SK-N-SH (cell line): Measurements from ENCODE around the gene FZD10. TPM values are rescaled to one million over a fixed set of nuclear protein-coding genes. Genes with fewer than 3 reads are reported as not detected.

Experiments used
- CTCF ChIA-PET: fragments of 300-600, 350-600 bp; formaldehyde crosslinking; extraction: SDS; loops from one replicate; lab custom pipeline; 2021; lab: Yijun Ruan, JAX
- POLR2A ChIA-PET: fragments of 350-600 bp; sonication (Branson Sonifier 250); formaldehyde crosslinking; extraction: SDS; loops from one replicate; lab custom pipeline; 2020; ENCODE audit warnings: antibody characterized with exemption, inconsistent platforms; lab: Yijun Ruan, JAX
- DNase-seq: peaks from one replicate; pipeline ENCODE4 v3.0.0; 2012
- H2AFZ ChIP-seq: fragments of 200-600 bp; sonication (generic); 2 replicates; pipeline ENCODE4 v1.8.1; 2016; ENCODE audit warnings: antibody characterized with exemption, mild to moderate bottlenecking, low read depth
- H3F3A ChIP-seq: fragments of 200-600 bp; sonication (generic); replicated peaks from 2 replicates; pipeline ENCODE3; 2016; ENCODE audit warnings: antibody characterized with exemption, mild to moderate bottlenecking; ENCODE audit not compliant: insufficient read depth
- H3K27ac ChIP-seq, 2 experiments: fragments of 200-500 bp in 1 of 2; fragments of 200-600 bp in 1 of 2; sonication (Bioruptor generic) in 1 of 2; sonication (generic), shearing (Covaris generic) in 1 of 2; 2 replicates each; pipeline versions ENCODE4 v1.5.1 to v1.6.1; 2014 to 2016; ENCODE audit warnings: low read depth in 2 of 2, inconsistent platforms in 1 of 2, low read length in 1 of 2, mild to moderate bottlenecking in 1 of 2, mixed read lengths in 1 of 2
- H3K27me3 ChIP-seq: fragments of 200-600 bp; sonication (generic), shearing (Covaris generic); 2 replicates; pipeline ENCODE4 v1.6.1; 2016; ENCODE audit warnings: mixed run types; ENCODE audit not compliant: insufficient read depth
- H3K36me3 ChIP-seq, 2 experiments: fragments of 200-500 bp in 1 of 2; fragments of 200-600 bp in 1 of 2; sonication (Bioruptor generic) in 1 of 2; sonication (generic) in 1 of 2; replicated peaks in 1 of 2; 2 replicates each; pipeline versions ENCODE3 to v1.5.1; 2014 to 2016; ENCODE audit warnings: low read length in 1 of 2, mild to moderate bottlenecking in 1 of 2; ENCODE audit not compliant: insufficient read depth in 2 of 2, control insufficient read depth in 1 of 2
- H3K4me1 ChIP-seq, 2 experiments: fragments of 200-500 bp in 1 of 2; fragments of 200-600 bp in 1 of 2; sonication (Bioruptor generic) in 1 of 2; sonication (generic), shearing (Covaris generic) in 1 of 2; 2 replicates each; pipeline versions ENCODE4 v1.5.1 to v1.6.1; 2014 to 2016; ENCODE audit warnings: low read depth in 1 of 2, low read length in 1 of 2, mixed run types in 1 of 2; ENCODE audit not compliant: insufficient read depth in 2 of 2, control insufficient read depth in 1 of 2
- H3K4me2 ChIP-seq: fragments of 200-600 bp; sonication (generic), shearing (Covaris generic); 2 replicates; pipeline ENCODE4 v1.6.1; 2017; ENCODE audit warnings: mixed run types
- H3K4me3 ChIP-seq, 2 experiments: fragments of 200-500 bp in 1 of 2; fragments of 200-600 bp in 1 of 2; sonication (Bioruptor generic) in 1 of 2; sonication (generic), shearing (Covaris generic) in 1 of 2; 2 replicates each; pipeline versions ENCODE4 v1.5.1 to v1.8.1; 2014 to 2016; ENCODE audit warnings: low read depth in 2 of 2, inconsistent platforms in 1 of 2, low read length in 1 of 2, mild to moderate bottlenecking in 1 of 2, mixed read lengths in 1 of 2, moderate library complexity in 1 of 2
- H3K79me2 ChIP-seq: fragments of 200-600 bp; sonication (generic); 2 replicates; pipeline ENCODE4 v1.8.1; 2017; ENCODE audit warnings: mild to moderate bottlenecking; ENCODE audit not compliant: insufficient read depth
- H3K9ac ChIP-seq: fragments of 200-600 bp; sonication (generic); 2 replicates; pipeline ENCODE4 v1.6.1; 2017; ENCODE audit warnings: mixed run types
- H3K9me2 ChIP-seq: fragments of 200-600 bp; sonication (generic); 2 replicates; pipeline ENCODE4 v1.6.1; 2017; ENCODE audit warnings: mixed run types
- H3K9me3 ChIP-seq: fragments of 200-600 bp; sonication (generic); 2 replicates; pipeline ENCODE4 v1.6.1; 2017; ENCODE audit warnings: mixed run types, mild to moderate bottlenecking, moderate library complexity
- H4K20me1 ChIP-seq: fragments of 200-600 bp; sonication (generic); 2 replicates; pipeline ENCODE4 v1.6.1; 2017; ENCODE audit warnings: mild to moderate bottlenecking, mixed run types; ENCODE audit not compliant: insufficient read depth
- CHD2 ChIP-seq: fragments of 150-350 bp; IDR thresholded peaks from 2 replicates; pipeline ENCODE4 v1.6.1; 2018; ENCODE audit warnings: low read length; ENCODE audit not compliant: partially characterized antibody
- ELF1 ChIP-seq: IDR thresholded peaks from 2 replicates; pipeline ENCODE4 v1.4.0; 2012
- EP300 ChIP-seq, 2 experiments: IDR thresholded peaks; 2 replicates each; pipeline versions ENCODE4 v1.4.0 to v1.6.1; 2012; ENCODE audit warnings: borderline replicate concordance in 1 of 2, low read depth in 1 of 2, low read length in 1 of 2
- FOSL2 ChIP-seq: IDR thresholded peaks from 2 replicates; pipeline ENCODE4 v1.4.0; 2012; ENCODE audit warnings: low read depth, mild to moderate bottlenecking, moderate library complexity, borderline replicate concordance
- FOXJ3 ChIP-seq: sonication (generic); formaldehyde crosslinking; IDR thresholded peaks from 2 replicates; pipeline ENCODE4 v1.5.1; 2020; ENCODE audit warnings: mild to moderate bottlenecking, missing genetic modification reagents
- FOXM1 ChIP-seq: IDR thresholded peaks from 2 replicates; pipeline ENCODE4 v1.4.0; 2012; ENCODE audit warnings: low read depth, mild to moderate bottlenecking
- JUND ChIP-seq: IDR thresholded peaks from 2 replicates; pipeline ENCODE4 v1.4.0; 2012
- MEF2A ChIP-seq: IDR thresholded peaks from 2 replicates; pipeline ENCODE4 v1.4.0; 2012; ENCODE audit warnings: low read depth, borderline replicate concordance
- NFIC ChIP-seq: IDR thresholded peaks from 2 replicates; pipeline ENCODE4 v1.4.0; 2012; ENCODE audit warnings: borderline replicate concordance
- NRF1 ChIP-seq: IDR thresholded peaks from 2 replicates; pipeline ENCODE4 v1.6.1; 2012; ENCODE audit warnings: low read depth, mild to moderate bottlenecking, low read length
- POLR2AphosphoS5 ChIP-seq: IDR thresholded peaks from 2 replicates; pipeline ENCODE4 v1.6.1; 2012; ENCODE audit warnings: low read depth, low read length
- WGBS: methylation state at CpG from one replicate; pipeline ENCODE4 v1.1.6; 2017; ENCODE audit warnings: low lambda C conversion rate; 5-methylcytosine and 5-hydroxymethylcytosine counted together
- polyA plus RNA-seq, 3 experiments: library from polyadenylated mRNA; depleted of rRNA; stranded (reverse); fragments of >200 nt; gene quantifications; 2 replicates each; pipeline ENCODE4 v1.2.3, GENCODE V29; 2012
- TF ChIP-seq, protein P1 (sequence below): IDR thresholded peaks from 2 replicates; pipeline ENCODE4 v1.4.0; 2012; ENCODE audit warnings: low read depth, borderline replicate concordance
- TF ChIP-seq, protein P2 (sequence below): IDR thresholded peaks from 2 replicates; pipeline ENCODE4 v1.4.0; 2012; ENCODE audit warnings: low read depth, borderline replicate concordance
- TF ChIP-seq, protein P3 (sequence below): IDR thresholded peaks from 2 replicates; pipeline ENCODE4; 2012
- TF ChIP-seq, protein P4 (sequence below): IDR thresholded peaks from 2 replicates; pipeline ENCODE4 v1.4.0; 2012; ENCODE audit warnings: low read depth
- TF ChIP-seq, protein P5 (sequence below): IDR thresholded peaks from 2 replicates; pipeline ENCODE4 v1.6.1; 2012; ENCODE audit warnings: mild to moderate bottlenecking, low read depth, low read length, moderate library complexity
- TF ChIP-seq, protein P6 (sequence below): fragments of 150-350 bp; IDR thresholded peaks from 2 replicates; pipeline ENCODE4 v1.6.1; 2016; ENCODE audit warnings: mild to moderate bottlenecking, low read depth, low read length

FZD10 gene
- polyA plus RNA-seq, 1 of the 3 experiments (the other 2 are of a cell fraction) = not detected

DNA sequence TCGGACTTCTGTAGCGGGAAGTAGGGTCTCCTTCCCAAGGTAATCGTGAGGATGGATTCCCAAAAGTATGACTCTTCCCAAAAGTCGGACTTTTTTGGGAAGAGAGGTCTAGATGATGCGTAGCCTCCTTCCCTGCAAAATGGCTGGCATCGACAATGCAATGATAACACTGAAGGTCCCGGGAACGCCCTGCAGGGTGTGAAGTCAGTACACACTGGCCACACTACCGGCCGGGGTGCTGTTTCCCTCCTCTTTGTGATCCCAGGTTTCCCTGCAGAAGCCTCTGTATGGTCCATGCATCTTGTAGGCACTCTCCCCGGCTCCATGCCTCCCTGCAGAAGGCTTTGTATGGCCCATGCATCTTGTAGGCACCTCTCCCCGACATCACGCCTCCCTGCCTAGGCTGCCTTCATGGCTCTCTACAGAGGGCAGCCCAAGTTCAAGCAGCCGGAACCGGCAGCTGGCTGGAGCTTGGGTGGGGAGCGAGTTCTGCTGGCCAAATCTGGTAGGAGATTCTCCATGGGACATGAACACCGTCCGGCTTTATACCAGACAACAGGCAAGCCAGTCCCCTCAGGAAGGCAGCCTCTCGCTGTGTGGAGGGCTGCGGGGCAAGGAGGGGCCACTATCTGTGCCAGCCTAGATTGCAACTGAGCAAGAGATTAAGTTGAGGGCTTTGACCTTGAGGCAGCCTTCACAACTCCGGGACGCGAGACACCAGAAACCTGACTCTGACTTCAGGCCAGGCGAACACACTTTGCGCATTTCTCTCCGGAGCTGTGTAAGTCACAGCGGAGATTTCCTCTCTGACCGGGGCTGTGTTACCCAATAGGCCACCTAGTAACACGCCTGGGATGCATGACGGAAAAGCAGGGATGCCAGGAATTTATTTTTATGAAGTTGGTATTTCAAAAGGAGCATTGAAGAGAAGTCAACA, 23.5 kb downstream of the FZD10 start (continued):
- TF ChIP-seq, protein P1, sequence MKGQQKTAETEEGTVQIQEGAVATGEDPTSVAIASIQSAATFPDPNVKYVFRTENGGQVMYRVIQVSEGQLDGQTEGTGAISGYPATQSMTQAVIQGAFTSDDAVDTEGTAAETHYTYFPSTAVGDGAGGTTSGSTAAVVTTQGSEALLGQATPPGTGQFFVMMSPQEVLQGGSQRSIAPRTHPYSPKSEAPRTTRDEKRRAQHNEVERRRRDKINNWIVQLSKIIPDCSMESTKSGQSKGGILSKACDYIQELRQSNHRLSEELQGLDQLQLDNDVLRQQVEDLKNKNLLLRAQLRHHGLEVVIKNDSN = no peak

DNA sequence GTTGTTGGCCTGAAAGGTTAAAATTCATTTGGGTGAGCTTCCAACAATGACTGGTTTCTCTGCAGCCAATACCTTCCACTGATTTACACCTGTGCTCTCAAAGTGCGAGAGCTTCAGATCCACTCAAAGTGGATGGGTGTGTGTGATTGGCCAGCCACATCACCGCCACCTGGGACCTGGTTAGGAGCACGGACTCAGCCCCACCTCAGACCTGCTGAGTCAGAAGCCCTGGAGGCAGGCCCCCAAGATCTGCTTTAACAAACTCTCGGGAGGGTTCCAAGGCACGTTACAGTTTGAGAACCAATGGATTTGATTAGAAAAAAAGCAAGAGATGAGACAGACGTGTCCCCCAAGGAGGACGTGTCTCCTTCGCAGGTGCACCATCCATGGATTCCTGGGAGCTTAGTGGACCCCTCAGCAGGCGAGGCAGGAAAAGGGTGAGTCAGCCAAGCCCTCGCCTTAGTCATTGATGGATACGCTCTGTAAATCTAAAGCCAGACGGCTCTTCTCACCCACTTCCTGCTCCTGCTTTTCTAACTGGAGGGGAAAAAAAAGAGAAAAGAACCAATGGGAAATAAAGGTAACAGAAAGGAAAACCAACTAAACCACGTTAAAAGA, 24.5 kb downstream of the FZD10 start:
- Histone ChIP-seq H3K4me3 (no peak overlapping the region), H3K27ac (no peak overlapping the region), H3K9ac (no peak overlapping the region), H3K79me2 (no peaks in the 10 kb centered on the region), H2AFZ (no peak overlapping the region), H3F3A (no peaks in the 10 kb centered on the region), H3K9me3 (no peaks in the 10 kb centered on the region), H3K4me1 (no peaks in the 10 kb centered on the region), H4K20me1 (no peaks in the 10 kb centered on the region), H3K36me3 (no peaks in the 10 kb centered on the region), H3K27me3 (no peaks in the 10 kb centered on the region), H3K9me2 (no peaks in the 10 kb centered on the region), H3K4me2 (no peak overlapping the region)
- TF ChIP-seq, protein P2, sequence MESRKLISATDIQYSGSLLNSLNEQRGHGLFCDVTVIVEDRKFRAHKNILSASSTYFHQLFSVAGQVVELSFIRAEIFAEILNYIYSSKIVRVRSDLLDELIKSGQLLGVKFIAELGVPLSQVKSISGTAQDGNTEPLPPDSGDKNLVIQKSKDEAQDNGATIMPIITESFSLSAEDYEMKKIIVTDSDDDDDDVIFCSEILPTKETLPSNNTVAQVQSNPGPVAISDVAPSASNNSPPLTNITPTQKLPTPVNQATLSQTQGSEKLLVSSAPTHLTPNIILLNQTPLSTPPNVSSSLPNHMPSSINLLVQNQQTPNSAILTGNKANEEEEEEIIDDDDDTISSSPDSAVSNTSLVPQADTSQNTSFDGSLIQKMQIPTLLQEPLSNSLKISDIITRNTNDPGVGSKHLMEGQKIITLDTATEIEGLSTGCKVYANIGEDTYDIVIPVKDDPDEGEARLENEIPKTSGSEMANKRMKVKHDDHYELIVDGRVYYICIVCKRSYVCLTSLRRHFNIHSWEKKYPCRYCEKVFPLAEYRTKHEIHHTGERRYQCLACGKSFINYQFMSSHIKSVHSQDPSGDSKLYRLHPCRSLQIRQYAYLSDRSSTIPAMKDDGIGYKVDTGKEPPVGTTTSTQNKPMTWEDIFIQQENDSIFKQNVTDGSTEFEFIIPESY = no peak
- TF ChIP-seq EP300 (IDR thresholded peaks at IDR 0.05; ENCODE audit: borderline replicate concordance in 1 of 2, low read depth in 1 of 2, low read length in 1 of 2) (no peak), FOSL2 (no peak), POLR2AphosphoS5 (no peak), NRF1 (no peak), FOXJ3 (CRISPR knock-in tag) (no peak), FOXM1 (no peak), CHD2 (no peak), ELF1 (no peak), JUND (no peak), NFIC (no peak), MEF2A (no peak)
- TF ChIP-seq, protein P3, sequence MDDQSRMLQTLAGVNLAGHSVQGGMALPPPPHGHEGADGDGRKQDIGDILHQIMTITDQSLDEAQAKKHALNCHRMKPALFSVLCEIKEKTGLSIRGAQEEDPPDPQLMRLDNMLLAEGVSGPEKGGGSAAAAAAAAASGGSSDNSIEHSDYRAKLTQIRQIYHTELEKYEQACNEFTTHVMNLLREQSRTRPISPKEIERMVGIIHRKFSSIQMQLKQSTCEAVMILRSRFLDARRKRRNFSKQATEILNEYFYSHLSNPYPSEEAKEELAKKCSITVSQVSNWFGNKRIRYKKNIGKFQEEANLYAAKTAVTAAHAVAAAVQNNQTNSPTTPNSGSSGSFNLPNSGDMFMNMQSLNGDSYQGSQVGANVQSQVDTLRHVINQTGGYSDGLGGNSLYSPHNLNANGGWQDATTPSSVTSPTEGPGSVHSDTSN = no peak
- TF ChIP-seq, protein P4, sequence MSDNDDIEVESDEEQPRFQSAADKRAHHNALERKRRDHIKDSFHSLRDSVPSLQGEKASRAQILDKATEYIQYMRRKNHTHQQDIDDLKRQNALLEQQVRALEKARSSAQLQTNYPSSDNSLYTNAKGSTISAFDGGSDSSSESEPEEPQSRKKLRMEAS = no peak
- TF ChIP-seq, protein P5, sequence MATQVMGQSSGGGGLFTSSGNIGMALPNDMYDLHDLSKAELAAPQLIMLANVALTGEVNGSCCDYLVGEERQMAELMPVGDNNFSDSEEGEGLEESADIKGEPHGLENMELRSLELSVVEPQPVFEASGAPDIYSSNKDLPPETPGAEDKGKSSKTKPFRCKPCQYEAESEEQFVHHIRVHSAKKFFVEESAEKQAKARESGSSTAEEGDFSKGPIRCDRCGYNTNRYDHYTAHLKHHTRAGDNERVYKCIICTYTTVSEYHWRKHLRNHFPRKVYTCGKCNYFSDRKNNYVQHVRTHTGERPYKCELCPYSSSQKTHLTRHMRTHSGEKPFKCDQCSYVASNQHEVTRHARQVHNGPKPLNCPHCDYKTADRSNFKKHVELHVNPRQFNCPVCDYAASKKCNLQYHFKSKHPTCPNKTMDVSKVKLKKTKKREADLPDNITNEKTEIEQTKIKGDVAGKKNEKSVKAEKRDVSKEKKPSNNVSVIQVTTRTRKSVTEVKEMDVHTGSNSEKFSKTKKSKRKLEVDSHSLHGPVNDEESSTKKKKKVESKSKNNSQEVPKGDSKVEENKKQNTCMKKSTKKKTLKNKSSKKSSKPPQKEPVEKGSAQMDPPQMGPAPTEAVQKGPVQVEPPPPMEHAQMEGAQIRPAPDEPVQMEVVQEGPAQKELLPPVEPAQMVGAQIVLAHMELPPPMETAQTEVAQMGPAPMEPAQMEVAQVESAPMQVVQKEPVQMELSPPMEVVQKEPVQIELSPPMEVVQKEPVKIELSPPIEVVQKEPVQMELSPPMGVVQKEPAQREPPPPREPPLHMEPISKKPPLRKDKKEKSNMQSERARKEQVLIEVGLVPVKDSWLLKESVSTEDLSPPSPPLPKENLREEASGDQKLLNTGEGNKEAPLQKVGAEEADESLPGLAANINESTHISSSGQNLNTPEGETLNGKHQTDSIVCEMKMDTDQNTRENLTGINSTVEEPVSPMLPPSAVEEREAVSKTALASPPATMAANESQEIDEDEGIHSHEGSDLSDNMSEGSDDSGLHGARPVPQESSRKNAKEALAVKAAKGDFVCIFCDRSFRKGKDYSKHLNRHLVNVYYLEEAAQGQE = no peak
- TF ChIP-seq, protein P6, sequence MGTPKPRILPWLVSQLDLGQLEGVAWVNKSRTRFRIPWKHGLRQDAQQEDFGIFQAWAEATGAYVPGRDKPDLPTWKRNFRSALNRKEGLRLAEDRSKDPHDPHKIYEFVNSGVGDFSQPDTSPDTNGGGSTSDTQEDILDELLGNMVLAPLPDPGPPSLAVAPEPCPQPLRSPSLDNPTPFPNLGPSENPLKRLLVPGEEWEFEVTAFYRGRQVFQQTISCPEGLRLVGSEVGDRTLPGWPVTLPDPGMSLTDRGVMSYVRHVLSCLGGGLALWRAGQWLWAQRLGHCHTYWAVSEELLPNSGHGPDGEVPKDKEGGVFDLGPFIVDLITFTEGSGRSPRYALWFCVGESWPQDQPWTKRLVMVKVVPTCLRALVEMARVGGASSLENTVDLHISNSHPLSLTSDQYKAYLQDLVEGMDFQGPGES = no peak
- DNase-seq = no peak
- POLR2A ChIA-PET = no interaction called here
- CTCF ChIA-PET = no interaction called here
- 15% methylated on average over 12 of the region's 13 CpGs for WGBS
